ENCODE results near the gene EEPD1.
"Not testable (repeated sequence)": the region's sequence is repeated elsewhere in the genome, so short reads cannot be mapped to it uniquely, and the experiment has no call there.

- TF ChIP-seq CTCF, EZH2, EZH2phosphoT487 (IDR thresholded peaks at IDR 0.05): not testable (repeated sequence)
Measured at GRCh38 chr7:36321284-36321683, 168.2 kb downstream of the EEPD1 start.

Measured in neural progenitor cell (in vitro differentiated cells).